ENCODE results near the gene PDE6C.

Gene PDE6C

DNA sequence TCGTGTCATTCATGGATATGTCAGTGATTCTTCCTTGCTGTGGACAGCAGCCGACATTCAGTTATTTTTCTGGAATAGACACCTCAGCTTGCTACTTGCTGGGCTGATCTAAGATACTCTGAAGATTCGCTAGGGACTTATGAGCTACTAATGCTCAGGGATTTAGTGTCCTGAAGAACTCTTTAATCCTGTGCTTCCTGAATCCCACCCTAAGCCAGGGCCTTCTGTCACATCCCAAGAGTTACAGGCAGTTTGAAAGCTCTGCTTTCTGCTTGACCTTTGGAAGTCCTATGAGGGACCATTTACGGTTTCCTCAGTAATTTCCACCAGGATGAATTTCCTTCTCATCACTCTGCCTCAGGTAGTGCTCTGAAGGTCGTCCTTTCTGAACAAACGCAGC lies at the start of gene PDE6C:
Gene PDE6C (plus strand): TSS at position 227 of the 400 bp plus-strand sequence. CDS start 189 bp downstream, outside the sequence.
- no peak for DNase-seq

DNA sequence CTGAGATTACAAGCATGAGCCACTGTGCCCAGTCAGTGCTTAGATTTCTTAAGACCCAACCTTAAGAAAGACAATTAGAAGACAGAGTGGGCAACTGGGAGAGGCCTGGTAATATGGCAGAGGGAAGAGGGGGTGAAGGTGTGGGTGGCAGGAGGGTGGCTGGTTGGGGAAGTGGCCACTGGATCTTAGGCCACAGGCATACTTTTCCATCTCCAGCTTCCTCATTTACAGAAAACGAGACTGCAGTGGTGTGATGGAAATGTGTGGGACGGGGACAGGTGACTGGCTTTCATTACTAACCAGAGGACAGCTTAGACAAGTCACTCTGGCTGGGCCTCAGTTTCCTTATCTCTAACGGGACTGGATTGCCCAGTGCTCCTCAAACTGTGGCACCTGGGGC lies 46.9 kb upstream of the PDE6C start:
- peak; percentile 62 to 80 for DNase-seq

DNA sequence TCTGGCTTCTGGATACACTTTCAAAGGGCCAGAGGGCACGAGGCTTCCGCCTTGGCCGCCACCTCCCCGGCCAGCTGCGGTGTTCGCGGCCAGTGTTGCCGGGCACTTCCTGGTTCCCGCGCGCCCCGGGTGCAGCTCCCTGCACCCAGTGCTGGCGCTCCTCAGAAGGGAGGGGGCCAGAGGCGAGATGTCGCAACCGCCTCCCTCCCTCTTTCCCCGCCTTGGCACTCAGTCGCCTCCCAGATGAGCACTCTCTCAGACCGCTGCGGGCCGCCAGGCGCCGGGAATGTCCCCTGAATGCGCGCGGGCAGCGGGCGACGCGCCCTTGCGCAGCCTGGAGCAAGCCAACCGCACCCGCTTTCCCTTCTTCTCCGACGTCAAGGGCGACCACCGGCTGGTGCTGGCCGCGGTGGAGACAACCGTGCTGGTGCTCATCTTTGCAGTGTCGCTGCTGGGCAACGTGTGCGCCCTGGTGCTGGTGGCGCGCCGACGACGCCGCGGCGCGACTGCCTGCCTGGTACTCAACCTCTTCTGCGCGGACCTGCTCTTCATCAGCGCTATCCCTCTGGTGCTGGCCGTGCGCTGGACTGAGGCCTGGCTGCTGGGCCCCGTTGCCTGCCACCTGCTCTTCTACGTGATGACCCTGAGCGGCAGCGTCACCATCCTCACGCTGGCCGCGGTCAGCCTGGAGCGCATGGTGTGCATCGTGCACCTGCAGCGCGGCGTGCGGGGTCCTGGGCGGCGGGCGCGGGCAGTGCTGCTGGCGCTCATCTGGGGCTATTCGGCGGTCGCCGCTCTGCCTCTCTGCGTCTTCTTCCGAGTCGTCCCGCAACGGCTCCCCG lies 45.7 kb upstream of the PDE6C start, which contains the start of gene FFAR4:
Gene FFAR4 (plus strand): TSS at position 231 of the 842 bp plus-strand sequence. CDS start 56 bp downstream, at position 287.
- DNase-seq: peak; percentile 27 to 45

DNA sequence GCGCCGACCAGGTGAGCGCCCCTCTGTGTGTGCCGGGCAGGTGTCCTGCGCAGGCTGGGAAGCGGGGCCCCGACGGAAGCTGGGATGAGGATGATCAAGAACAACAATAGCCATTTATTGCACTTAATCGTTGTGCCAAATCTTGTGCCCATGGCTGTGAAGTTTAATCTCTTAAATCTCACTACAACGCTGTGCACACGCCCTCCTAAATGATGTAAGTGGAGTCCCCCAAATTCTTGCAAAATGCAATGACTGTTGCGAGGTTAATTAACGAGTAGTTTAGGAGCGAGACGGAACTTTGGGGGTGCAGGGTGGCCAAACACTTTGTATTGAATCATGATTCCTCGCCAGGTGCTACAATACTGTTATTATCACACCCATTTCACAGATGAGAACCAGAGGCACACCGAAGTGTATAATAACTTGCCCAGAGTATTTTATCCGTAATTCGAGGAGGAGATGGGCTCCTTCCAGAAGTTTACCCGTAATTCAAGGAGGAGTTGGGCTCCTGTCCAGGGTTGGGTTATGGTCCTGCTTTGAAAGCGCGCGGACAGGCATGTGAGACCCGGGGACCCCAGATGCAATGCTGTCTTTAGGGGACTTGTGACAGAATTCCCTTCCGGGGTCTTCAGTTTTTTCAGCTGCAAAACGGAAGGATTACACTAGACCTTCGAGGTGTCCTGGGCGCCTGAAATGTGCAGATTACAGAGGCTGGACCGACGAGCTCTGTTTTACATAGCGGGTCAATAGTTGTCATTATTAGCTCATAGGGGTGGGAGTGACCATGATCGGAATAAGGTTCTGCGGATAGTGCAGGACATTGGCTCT lies 44.8 kb upstream of the PDE6C start:
- DNase-seq: no peak

DNA sequence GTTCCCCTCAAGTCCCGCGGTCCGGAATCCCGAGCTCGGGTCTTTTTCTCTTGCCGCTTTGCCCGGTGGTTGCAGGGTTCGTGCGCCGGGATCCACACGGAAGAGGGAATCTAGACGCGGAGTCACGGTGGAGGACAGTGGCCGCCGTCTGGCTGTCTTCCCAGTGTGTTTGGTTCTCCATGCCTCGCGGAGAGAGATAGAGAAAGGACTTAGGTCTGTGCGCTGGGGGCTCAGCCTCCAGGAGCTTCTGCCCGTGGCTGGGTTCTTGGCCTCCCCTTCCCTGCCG lies 44.3 kb upstream of the PDE6C start:
- DNase-seq: no peak

DNA sequence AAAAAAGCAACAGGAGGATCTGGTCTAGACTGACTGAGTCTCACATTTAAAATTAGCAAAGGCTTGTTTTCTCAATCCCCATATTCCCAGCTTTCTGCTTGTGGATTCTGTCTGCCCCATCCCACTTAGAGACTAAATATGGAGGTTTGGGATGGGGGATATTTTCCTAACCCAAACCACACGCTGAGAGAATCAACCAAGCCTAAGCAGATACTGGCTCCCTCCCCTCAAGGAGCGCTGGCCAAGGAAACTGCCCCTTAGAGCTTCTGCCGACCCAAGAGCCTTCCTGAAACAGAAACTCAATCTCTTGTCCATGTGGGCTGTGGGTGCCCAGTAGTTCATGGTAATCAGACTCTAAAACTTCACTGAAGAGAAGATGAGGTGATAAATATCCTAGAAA lies 42.0 kb upstream of the PDE6C start:
- no peak for DNase-seq

DNA sequence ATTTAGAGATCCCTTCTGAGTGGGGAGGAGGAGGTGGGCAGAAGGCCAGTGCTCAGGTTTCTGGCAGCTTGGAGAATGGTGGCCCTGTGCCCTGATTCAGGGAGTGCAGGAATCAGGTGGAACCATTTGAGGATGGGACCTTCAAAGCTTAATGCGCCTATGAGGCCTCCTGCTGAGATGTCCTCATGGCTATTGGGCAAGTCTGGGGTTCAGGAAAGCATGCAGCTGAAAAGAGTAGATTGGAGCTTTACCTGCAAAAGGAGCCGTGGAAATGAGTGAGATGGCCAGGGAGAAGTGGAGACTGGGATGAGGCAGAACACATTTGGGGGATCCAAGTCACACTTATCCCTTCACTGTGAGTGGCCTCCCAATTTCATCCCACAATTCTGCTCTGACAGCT lies 39.7 kb upstream of the PDE6C start:
- no peak for DNase-seq

DNA sequence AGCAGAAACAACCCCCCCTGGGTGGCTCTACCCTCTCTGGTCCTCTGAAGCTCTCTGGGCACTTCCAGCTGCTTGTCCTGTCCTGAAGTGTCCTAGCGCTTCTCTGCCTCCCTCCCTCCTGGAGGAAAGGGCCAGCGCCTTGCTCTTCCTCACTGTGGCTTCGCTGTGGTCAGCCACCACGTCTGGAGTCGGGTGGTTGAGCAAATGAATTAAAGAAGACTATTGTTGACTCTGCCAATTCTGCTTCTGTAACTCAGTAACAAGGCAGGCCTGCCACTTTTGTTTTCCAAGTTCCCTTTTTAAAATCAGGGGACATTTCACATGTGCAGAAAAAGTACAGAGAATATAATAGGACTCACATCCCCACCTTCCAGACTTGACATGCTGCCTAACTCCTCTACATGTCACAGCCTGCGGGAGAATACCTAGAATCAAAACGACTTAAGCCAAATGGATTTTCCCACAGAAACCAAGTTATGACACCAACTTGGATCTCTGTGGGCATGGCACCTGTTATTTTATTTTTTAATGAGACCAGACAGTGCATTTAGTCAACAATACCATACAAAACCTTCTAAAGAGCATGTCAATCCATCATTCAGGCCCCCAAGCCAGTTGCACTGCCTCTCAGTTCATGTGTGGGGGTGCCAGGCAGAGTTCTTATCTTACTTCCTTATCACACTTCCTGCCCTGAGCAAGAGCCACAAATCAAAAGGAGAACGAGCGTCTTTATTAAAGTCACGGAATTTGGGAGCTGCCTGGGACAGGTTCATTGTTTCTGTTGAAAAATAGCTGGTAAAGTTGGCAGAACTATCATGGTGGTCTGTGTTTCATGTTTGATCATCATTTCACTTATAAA lies 39.1 kb upstream of the PDE6C start:
- peak; percentile 63 to 71 for DNase-seq

DNA sequence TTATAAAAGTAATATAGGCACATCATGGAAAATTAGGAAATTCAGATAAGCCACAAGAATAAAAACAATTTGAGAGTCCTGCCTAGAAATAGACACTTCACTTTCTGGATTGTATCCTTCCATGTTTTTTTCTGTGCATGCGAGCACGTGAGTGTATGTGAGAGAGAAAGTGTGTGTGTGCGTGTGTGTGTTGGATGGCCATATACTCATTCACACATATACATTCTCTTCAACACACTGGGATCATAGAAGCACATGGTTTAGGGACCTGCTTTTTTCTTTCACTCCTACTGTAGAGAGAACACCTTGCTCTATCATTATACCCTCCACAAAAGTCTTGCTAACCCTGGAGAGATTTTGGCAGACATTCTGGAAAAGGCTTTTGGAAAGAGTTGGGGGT lies 38.4 kb upstream of the PDE6C start:
- DNase-seq: no peak

DNA sequence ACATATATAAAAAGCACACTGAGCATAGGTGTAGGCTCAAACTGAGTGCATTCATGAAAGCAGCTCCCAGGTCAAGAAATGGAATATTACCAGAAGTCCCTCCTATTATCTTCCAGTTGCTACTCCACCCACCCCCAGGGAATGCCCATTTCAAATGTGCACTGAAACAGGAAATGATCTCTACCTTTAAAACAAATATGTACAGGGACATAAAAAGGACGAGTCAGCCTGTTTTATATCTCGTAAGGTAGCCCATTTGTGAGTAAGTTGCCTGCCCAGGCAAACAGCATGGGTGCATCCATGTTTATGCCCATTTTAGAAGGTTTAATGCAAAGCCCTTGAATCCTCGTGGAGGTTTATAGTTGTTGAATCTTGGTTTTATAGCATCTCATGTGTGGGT lies 35.4 kb upstream of the PDE6C start:
- DNase-seq: no peak

DNA sequence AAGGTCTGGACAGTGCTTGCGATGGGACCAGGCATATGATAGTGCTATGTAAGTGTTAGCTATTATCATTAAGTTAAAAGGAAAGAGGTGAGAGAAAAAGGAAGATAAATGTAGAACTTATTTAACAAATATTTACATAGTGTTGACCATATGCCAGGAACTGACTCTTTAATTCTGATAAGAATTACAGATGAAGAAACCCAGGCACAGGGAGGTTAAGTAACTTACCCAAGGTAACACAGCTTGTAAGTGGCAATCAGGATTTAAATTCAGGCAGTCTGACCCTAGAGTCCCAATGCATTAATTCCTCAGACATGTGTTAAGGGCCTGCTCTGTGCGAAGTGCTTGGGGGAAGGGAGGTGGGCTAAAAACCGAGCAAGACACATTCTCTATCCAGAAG lies 34.8 kb upstream of the PDE6C start:
- DNase-seq: no peak

DNA sequence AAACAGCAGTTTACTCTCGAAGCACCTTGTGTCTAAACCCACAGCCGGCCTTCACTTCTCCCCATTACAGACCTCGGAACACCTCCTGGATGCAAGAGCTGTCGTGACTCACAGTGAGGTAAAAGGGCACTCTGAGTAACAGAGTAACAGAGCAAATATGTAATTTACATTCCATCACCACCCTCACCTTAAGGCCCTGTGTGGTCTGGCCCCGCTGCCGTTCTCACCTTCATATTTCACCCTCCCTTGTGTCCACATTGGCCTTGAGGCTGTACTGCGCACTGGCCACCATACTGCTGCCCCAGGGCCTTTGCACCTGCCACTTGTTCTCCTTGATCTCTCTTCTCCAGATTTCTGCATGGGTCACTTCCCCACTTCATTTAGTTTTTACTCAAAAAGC lies 33.2 kb upstream of the PDE6C start:
- DNase-seq: no peak

DNA sequence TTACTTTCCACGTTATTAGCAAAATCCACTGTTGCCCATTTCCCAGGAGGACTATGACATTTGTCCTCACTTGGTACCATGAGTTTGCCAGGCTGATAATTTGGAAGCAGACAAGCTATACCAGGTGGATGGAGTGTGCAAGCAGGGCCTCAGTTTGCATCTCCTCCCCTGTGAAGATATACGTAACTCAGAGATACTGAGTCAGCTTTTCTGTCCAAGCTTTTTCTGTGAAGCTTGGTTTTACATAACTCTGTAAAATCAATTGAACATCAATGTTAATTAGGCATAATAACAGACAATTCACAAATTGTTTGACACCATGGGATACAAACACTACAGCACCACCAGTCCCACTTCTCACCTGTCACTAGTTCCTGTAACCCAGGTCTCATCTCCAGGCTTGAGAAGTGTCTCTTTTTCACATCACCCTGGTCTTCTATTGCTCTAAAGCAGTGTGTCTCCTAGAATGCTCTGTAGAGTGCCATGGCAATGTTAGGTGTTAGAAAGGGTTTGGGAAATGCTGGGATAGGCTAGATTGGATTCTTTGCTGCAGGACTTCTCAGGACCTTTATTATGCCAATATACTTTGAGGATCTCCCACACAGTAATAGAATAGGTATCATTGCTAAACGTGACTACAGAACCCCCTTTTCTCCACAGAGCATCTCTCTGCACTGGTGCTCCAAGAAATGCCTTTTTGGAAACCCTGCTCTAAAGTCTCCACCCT lies 32.2 kb upstream of the PDE6C start:
- DNase-seq: no peak

DNA sequence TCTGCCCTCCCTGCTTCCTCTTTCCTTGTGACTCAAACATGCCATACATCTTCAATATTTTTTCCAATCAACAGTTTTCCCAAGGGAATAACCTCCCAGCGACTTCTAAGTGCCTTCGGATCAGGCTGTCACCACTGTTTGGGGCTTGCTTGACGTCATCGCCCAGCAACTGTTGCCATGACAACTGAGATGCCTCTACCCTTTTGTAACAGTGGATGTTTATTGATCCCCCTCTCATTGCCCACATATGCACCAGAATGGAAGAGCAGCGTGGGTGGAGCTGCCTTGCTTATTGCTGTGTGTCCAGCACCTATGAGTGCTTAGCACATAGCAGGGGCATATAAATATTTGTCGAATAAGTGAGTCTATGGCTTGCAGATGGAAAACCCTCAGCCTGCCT lies 31.5 kb upstream of the PDE6C start:
- no peak for DNase-seq

DNA sequence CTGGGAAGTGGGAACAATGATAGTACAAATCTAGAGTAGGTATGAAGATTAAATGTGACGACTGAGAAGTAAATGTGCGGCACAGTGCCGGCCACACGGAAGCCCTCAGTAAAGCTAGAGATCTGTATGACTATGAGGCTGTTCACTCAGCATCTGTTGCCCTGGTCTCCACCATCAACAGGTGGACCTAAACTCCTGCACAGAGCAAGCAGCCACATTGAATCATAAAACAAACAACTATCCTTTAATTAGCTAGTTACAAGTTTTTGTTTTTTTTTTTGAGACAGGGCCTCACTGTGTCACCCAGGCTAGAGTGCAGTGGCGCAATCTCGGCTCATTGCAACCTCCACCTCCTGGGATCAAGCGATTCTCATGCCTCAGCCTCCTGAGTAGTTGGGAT lies 27.9 kb upstream of the PDE6C start:
- DNase-seq: no peak

DNA sequence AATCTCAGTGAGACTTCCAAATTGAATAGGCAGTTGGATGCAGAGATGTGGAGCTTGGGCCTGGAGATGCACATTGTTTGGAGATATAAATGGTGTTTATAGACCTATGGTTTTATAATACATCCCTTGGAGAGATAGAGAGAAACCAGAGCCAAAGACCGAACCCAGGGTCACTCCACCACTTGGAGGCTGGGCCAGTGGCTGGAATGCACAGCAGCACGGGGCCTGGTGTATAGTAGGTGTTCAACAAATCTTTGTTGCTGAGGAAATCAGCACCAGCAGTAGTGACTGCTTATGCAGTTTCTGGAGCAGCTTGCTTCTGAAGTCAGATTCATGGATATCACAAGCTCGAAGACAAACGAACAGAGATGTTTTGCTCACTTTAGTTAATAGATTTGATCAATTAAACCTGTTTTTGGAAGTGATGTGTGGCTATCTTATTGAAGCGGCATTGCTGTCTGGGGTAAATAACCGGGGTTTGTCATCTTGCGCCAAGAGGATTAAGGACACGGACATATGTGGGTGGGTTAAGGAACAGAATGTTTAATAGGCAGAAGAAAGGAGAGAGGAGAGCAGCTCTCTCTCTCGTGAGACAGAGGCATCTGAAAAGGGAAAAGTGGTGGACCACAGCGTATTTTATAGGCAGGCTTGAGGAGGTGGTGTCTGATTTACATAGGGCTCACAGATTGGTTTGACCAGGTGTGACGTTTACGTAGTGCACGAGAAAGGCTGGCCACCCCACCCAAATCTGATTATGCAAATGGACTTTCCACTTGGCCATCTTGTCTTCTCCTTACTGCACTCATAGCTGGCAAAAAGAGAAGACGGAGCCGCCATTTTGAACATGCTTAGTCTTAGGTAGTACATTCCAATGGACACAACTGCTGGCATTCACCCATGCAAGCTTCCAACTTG lies 22.4 kb upstream of the PDE6C start:
- DNase-seq: no peak

DNA sequence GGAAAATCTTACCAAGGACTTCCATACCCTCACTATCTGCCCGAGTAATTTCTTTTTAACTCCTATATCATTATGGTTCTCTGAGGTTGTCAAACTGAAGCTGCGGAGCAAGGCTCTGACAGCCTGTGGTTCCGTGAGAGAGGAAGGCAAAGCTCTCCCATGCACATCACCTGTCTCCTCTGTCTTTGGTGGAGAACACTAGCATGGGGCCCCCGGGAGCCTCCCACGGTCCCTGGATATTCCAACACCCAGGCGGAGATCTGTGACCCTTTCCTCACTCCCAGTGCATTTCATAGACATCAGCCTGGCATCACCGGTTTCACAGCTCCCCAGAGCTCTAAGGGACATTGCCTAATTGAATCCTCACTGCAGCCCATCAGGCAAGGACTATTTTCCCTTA lies 21.7 kb upstream of the PDE6C start:
- DNase-seq: no peak

DNA sequence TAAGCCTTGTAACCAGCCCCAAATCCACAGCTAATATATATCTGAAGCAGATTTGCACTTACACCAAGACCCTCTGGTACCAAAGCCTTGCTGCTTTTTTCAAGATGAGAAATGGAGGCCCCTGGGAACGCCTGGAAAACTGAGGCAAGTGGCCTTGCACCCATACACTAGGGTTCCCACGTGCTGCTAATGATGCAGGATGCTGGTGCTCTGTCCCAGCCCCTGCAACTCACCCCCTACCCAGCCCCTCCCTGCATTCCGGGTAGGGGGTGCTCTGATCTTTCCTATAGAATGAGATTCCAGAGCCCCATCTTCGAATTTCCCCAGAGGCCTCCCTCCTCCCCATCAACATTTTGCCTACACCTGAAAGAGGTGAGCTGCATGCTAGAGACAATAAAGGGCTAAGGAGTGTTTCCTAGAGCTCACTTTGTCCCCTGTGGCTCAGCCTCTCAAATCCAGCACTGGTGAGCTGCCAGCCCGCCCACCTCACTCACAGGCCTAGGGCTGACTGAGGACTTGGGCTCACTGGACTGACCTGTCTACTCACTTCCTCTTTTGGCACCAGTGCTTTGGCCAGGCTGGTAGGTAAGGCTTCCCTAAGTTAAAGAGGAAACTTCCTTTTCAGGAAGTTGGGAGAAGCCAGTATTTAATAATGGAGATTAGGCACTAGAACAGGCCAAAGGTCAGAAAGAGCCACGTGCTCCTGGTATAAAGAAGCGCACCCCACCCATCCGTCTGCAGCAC lies 21.1 kb upstream of the PDE6C start:
- DNase-seq: peak; percentile 14 to 62

DNA sequence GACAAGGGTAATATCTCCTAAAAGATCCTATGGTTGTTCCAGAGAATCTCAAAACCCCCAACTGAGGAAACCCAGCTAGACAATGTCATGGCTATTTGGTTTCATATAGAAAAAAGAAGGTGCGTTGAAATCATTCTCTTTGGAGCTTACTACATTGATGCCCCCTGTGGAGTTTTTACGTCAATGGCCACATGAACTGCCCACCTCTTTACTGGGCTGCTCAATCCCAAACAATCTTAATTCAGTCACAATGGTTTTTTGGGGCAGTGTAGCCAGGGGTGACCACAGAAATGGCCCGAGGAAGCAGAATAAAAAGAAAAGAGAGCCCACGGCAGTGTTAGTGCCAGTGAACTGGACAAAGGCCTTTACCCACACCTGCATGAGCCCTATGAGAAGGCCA lies 19.1 kb upstream of the PDE6C start:
- no peak for DNase-seq

DNA sequence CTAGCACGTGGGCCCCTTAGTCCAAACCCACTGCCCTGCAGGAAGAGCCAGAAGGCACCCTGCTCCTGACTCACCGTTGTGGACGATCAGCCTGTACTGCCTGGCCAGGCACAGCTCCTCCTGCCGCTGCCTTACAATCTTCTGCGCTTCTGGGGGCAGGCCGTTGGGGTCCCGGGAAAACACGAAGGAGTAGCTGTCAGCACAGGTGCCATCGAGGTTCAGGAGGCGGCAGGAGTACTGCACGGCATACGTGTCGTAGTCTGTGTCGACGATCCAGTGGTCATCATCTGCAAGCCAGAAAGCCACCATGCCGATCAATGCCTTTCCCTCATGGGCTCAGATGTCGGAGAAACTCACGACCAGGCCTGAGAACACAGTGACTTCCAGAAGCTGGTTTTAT lies 18.6 kb upstream of the PDE6C start:
- no peak for DNase-seq

DNA sequence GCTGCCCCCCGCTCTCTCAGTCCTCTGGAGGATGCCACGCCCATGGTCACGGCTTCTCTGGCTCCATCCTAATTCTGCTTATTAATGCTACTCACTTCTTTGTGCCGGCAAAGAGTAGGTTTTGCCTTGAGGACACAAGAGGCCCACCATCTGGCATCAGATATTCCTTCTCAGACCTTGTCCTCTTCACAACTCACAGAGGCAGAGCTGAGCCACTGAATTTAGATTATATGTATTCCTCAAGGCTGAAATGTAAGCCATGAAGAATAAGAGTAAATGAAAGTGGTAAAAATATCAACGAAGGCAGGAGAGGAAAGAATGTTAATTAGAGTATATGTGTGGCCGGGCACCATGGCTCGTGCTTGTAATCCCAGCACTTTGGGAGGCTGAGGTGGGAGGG lies 17.8 kb upstream of the PDE6C start:
- DNase-seq: no peak
